Fibroblast of pulmonary artery (primary cell): ENCODE data around the gene CCER1.
A peak's percentile ranks its signal among the peaks of the same experiment; 100 is the strongest.

Experiments used
- DNase-seq: peaks from one replicate; pipeline ENCODE4 v3.0.0-alpha.2; 2010; ENCODE audit warnings: low read depth
- H3K4me3 ChIP-seq: replicated peaks from 2 replicates; pipeline ENCODE4 v1.5.1; 2011; ENCODE audit warnings: low read depth, mild to moderate bottlenecking, control low read depth, low read length, moderate library complexity
- TF ChIP-seq, protein P1 (sequence below): IDR thresholded peaks from 2 replicates; pipeline ENCODE4 v1.5.1; 2011; ENCODE audit warnings: mild to moderate bottlenecking, control low read depth, low read length, inconsistent platforms; ENCODE audit errors: missing control alignments

CCER1 gene

DNA sequence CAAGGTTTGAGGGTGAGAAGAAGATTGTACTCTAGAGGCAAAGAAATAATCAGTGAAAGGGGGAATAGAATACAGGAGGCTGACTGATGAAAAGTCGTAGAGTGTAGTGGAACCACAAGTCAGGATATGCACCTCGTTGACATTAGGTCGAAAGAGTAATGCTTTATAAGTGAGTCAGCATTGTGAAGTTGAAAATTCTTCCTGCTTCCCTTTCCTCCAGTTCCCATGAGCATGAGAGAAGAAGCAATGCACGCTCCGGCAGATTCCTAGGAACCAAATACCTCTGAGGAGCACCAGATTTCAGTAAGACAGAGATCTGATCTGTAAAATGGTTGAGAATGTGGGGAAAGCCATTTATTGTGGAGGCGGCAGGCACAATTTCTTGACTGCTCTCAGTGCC lies 16.5 kb downstream of the CCER1 start:
- TF ChIP-seq, protein P1, sequence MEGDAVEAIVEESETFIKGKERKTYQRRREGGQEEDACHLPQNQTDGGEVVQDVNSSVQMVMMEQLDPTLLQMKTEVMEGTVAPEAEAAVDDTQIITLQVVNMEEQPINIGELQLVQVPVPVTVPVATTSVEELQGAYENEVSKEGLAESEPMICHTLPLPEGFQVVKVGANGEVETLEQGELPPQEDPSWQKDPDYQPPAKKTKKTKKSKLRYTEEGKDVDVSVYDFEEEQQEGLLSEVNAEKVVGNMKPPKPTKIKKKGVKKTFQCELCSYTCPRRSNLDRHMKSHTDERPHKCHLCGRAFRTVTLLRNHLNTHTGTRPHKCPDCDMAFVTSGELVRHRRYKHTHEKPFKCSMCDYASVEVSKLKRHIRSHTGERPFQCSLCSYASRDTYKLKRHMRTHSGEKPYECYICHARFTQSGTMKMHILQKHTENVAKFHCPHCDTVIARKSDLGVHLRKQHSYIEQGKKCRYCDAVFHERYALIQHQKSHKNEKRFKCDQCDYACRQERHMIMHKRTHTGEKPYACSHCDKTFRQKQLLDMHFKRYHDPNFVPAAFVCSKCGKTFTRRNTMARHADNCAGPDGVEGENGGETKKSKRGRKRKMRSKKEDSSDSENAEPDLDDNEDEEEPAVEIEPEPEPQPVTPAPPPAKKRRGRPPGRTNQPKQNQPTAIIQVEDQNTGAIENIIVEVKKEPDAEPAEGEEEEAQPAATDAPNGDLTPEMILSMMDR, result no peak
- no peak overlapping the region for H3K4me3 ChIP-seq
- DNase-seq, result peak; percentile 75

GRCh38 chr12:90937651-90938050 lies 17.3 kb downstream of the CCER1 start:
- DNase-seq, result no peak
- no peak overlapping the region for H3K4me3 ChIP-seq
- TF ChIP-seq, protein P1, result no peak

GRCh38 chr12:90936230-90937005 lies 18.6 kb downstream of the CCER1 start:
- TF ChIP-seq, protein P1, result no peak
- no peak overlapping the region for H3K4me3 ChIP-seq
- DNase-seq, result no peak

DNA sequence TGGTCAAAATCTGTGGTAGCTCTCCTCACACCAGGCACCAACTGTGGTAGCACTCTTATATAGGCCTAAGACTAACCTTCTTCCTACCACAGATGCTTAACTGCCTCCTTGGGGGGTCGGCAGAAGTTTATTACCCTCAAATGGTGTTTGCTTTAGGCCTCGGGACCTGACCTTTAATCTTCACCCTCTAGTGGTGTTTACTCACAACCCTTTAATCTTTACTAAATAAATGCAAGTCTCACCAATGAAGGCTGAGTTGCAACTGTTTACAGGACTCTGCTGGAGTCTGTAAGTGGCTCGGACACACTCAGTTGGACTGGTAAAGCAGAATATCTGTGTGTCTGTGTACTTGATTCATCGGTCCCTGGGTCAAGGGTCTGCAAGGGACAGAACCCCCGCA lies 29.4 kb downstream of the CCER1 start:
- no peak for DNase-seq
- no peak overlapping the region for H3K4me3 ChIP-seq
- TF ChIP-seq, protein P1, result no peak

DNA sequence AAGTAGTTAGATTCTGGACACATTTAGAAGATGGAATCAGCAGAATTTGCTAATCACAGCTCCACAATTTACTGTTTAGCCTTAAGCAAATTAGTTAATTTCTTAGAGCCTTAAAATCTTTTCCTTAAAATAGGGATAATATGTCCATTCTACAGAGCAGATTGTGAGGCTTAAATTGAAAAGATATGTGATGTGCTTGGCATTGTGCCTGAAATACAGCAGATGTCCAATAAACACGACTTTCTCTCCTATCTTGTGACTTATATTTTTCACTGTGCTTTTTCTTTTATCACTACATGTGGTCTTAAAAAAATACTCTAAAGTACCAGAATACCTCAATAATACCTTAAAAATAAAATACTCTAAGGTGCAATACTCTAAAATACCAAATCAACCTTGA lies 30.6 kb downstream of the CCER1 start:
- TF ChIP-seq, protein P1, result no peak
- DNase-seq, result no peak
- H3K4me3 ChIP-seq, result no peak overlapping the region

DNA sequence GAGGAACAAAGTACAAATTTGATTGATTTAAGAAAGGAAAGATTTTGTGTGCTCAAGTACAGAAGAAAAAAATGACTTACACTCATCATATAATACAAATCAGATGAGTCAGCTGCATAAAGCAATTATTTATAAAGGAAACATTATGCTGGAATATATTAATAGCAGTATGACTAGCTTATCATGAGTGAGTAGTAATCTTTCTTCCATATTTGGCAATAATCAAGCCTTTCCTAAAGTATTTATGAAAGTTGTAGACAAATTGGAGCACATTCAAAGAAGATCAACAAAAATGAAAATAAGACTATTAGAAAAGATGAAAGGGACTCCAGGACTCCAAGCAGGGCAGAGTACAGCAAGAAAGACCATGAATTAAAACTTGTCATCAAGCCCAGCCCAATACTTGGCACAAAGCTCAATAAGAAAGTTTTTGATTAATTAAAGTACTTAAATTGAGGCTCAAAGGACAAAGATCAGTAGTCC lies 32.8 kb downstream of the CCER1 start:
- peak; percentile 69 for DNase-seq
- TF ChIP-seq, protein P1, result no peak

GRCh38 chr12:90921536-90921935 lies 33.4 kb downstream of the CCER1 start:
- H3K4me3 ChIP-seq, result no peak overlapping the region
- TF ChIP-seq, protein P1, result no peak
- no peak for DNase-seq

More for the DNA sequence above, 32.8 kb downstream of the CCER1 start:
- no peak overlapping the region for H3K4me3 ChIP-seq
